ENCODE measurements around the gene RBM20. TPM values are rescaled to one million over a fixed set of nuclear protein-coding genes. Genes with fewer than 3 reads are reported as not detected.
A peak's percentile ranks its signal among the peaks of the same experiment; 100 is the strongest.
"Not testable (repeated sequence)": the region's sequence is repeated elsewhere in the genome, so short reads cannot be mapped to it uniquely, and the experiment has no call there.

The RBM20 gene
- polyA plus RNA-seq, 1 experiment, result 0.11 TPM

DNA sequence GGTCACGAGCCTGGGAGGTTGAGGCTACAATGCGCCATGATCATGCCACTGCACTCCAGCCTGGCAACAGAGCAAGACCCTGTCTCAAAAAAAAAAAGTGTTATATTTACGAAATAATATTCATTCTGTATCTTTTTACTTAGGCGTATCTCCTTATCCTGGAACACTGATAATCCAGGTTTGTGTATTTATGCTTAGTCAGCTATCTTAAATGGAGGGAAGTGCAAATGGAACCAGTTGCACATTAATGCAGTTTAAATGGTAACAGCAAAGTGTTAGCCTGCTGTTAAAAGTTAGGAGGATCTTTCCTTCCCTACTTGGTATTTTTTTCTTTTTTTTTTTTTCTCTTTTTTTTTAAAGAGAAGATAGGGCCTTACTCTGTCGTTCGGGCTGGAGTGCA, 36.0 kb upstream of the RBM20 start:
- Histone ChIP-seq H3K9me3 (ENCODE audit: control insufficient read depth, insufficient read depth, low read length) (no peaks in the 10 kb centered on the region), H3K27me3 (ENCODE audit: control insufficient read depth, insufficient read depth, low read length) (peaks cover 9% of the 10 kb centered on the region), H3K27ac (ENCODE audit: low read depth, low read length) (no peak overlapping the region), H3K4me3 (ENCODE audit: low read depth, low read length) (no peak overlapping the region)
- TF ChIP-seq, protein P1, sequence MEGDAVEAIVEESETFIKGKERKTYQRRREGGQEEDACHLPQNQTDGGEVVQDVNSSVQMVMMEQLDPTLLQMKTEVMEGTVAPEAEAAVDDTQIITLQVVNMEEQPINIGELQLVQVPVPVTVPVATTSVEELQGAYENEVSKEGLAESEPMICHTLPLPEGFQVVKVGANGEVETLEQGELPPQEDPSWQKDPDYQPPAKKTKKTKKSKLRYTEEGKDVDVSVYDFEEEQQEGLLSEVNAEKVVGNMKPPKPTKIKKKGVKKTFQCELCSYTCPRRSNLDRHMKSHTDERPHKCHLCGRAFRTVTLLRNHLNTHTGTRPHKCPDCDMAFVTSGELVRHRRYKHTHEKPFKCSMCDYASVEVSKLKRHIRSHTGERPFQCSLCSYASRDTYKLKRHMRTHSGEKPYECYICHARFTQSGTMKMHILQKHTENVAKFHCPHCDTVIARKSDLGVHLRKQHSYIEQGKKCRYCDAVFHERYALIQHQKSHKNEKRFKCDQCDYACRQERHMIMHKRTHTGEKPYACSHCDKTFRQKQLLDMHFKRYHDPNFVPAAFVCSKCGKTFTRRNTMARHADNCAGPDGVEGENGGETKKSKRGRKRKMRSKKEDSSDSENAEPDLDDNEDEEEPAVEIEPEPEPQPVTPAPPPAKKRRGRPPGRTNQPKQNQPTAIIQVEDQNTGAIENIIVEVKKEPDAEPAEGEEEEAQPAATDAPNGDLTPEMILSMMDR (IDR thresholded peaks at IDR 0.05; ENCODE audit: low read depth, low read length), result no peak
- ChIA-PET CTCF (interaction anchor here (0.6 to 2.1 kb wide), 20 partner anchors 9 to 1534 kb away, joined by 3 to 13 read pairs (median 4); no protein-coding TSS in a partner anchor), POLR2A (interaction anchor here (0.6 to 0.7 kb wide), 2 partner anchors 18 to 108 kb away, joined by 3 to 7 read pairs; no protein-coding TSS in a partner anchor)
- DNase-seq (ENCODE audit: low read depth, low spot score), result no peak

- DNase-seq (ENCODE audit: low read depth, low spot score), result no peak
- H3K4me3 ChIP-seq (ENCODE audit: low read depth, low read length), result no peak overlapping the region
- ChIA-PET CTCF (interaction anchor here (0.5 to 2.1 kb wide), 7 partner anchors 10 to 136 kb away, joined by 3 to 13 read pairs (median 4); no protein-coding TSS in a partner anchor), POLR2A (interaction anchor here (0.6 kb wide), 1 partner anchor 305 kb away, joined by 7 read pairs; the partner anchor contains the start of gene SMNDC1)
- TF ChIP-seq, protein P1 (IDR thresholded peaks at IDR 0.05; ENCODE audit: low read depth, low read length), result no peak
- H3K27me3 ChIP-seq (ENCODE audit: control insufficient read depth, insufficient read depth, low read length), result peaks cover 11% of the 10 kb centered on the region
- H3K27ac ChIP-seq (ENCODE audit: low read depth, low read length), result no peak overlapping the region
- no peaks in the 10 kb centered on the region for H3K9me3 ChIP-seq (ENCODE audit: control insufficient read depth, insufficient read depth, low read length)
Measured at GRCh38 chr10:110609605-110610004, 34.5 kb upstream of the RBM20 start.

- DNase-seq (ENCODE audit: low read depth, low spot score), result peak; percentile 6
- Histone ChIP-seq H3K4me3 (ENCODE audit: low read depth, low read length) (no peak overlapping the region), H3K27me3 (ENCODE audit: control insufficient read depth, insufficient read depth, low read length) (peaks cover 11% of the 10 kb centered on the region), H3K27ac (ENCODE audit: low read depth, low read length) (no peak overlapping the region), H3K9me3 (ENCODE audit: control insufficient read depth, insufficient read depth, low read length) (no peaks in the 10 kb centered on the region)
- ChIA-PET CTCF (interaction anchor here (0.6 to 2.3 kb wide), 44 partner anchors 9 to 1526 kb away, joined by 3 to 15 read pairs (median 4); no protein-coding TSS in a partner anchor), POLR2A (no interaction called here)
- TF ChIP-seq, protein P1 (IDR thresholded peaks at IDR 0.05; ENCODE audit: low read depth, low read length), result peak; percentile 96
Measured at GRCh38 chr10:110610308-110610774, 33.8 kb upstream of the RBM20 start.

- H3K27me3 ChIP-seq (ENCODE audit: control insufficient read depth, insufficient read depth, low read length), result peaks cover 11% of the 10 kb centered on the region
- DNase-seq (ENCODE audit: low read depth, low spot score); H3K9me3 ChIP-seq (ENCODE audit: control insufficient read depth, insufficient read depth, low read length); POLR2A ChIA-PET; H3K4me3 ChIP-seq (ENCODE audit: low read depth, low read length); H3K27ac ChIP-seq (ENCODE audit: low read depth, low read length): not testable (repeated sequence)
- CTCF ChIA-PET, result interaction anchor here (0.6 to 2.3 kb wide), 44 partner anchors 8 to 1526 kb away, joined by 3 to 15 read pairs (median 4); no protein-coding TSS in a partner anchor
Measured at GRCh38 chr10:110610781-110611180, 33.4 kb upstream of the RBM20 start.

- Histone ChIP-seq H3K9me3 (ENCODE audit: control insufficient read depth, insufficient read depth, low read length) (no peaks in the 10 kb centered on the region), H3K27ac (ENCODE audit: low read depth, low read length) (no peak overlapping the region), H3K27me3 (ENCODE audit: control insufficient read depth, insufficient read depth, low read length) (peaks cover 11% of the 10 kb centered on the region), H3K4me3 (ENCODE audit: low read depth, low read length) (no peak overlapping the region)
- DNase-seq (ENCODE audit: low read depth, low spot score), result no peak
- TF ChIP-seq, protein P1 (IDR thresholded peaks at IDR 0.05; ENCODE audit: low read depth, low read length), result no peak
- POLR2A ChIA-PET, result no interaction called here
- CTCF ChIA-PET, result interaction anchor here (0.7 to 2.3 kb wide), 6 partner anchors 11 to 307 kb away, joined by 3 to 15 read pairs (median 6); no protein-coding TSS in a partner anchor
Measured at GRCh38 chr10:110612087-110612486, 32.0 kb upstream of the RBM20 start.

Data from AG04450 (cell line).